Activated CD4-positive, alpha-beta T cell treated with anti-CD3 and anti-CD28 coated beads for 4 hours (primary cell): Measurements from ENCODE around the gene RECK.
"Not testable (repeated sequence)": the region's sequence is repeated elsewhere in the genome, so short reads cannot be mapped to it uniquely, and the experiment has no call there.

Experiments
- DNase-seq, 2 donors: peaks; one replicate each; pipeline ENCODE4 v3.0.0-alpha.2; 2020

The RECK gene

DNA sequence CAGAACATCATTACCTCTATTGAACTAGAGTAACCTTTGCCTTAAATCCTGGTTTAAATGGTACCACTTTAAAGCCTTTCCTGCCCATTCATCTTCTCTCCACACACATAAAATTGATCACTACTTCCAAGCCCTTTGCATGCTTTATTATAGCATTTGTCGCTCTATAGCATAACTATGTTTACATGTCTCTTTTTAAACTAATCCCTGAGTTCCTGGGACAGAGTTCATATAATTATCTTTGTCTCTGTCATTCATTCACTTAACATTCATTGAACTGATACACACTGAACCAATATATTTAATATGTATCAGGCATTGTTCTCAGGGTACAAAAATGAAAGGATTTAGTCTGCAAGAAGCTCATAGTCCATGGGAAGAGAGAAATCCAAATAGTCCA is 37.3 kb downstream of the RECK start:
- DNase-seq = no peak

DNA sequence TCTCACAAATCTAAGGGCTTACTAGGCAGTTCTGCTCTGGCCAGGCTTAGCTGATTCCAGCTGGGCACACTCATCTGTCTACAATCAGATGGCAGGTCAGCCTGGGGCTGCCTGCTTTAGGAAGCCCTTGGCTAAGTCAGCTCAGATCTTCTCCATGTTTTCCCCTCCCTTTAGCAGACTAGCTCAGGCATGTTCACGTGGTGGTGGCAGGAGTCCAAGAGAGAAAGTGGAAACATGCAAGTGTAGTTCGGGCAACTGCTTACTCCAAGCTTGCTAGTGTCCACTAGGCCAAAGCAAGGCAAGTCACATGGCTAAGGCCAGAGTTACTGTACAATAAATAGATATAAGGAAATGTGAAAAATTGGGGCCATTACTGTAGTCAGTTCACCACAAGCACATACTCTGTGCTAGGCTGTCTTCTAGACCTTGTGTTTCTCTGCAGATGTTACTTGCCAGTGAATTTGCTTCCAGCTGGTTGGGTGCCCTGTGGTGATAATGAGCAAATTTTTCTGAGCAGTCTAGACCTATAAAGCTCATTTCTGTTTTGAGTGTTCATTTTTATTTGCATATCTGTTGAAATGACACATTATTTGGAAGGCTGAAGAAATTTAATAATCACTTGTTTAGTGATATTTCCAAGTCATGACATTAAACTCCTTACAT is 38.3 kb downstream of the RECK start:
- DNase-seq = no peak

DNA sequence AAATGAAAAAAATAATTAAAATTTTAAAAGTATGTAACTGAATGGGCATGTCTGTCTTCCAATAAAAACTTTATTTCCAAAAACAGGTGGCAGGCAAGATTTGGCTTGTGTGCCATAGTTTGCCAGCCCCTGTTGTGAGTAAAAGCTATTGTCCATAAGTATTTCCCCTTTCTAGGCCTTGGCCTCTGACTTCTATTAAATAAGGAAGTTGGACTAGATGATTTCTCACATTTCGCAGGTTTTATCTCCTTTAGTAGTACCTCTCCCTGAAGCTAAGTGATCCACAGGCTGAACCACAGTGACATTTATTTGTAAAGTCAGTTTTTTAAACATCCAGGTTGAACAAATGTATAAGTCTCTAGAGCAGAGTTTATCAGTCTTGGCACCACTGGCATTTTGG is 41.3 kb downstream of the RECK start:
- no peak for DNase-seq

GRCh38 chr9:36080519-36080918 is 43.8 kb downstream of the RECK start:
- DNase-seq = no peak

DNA sequence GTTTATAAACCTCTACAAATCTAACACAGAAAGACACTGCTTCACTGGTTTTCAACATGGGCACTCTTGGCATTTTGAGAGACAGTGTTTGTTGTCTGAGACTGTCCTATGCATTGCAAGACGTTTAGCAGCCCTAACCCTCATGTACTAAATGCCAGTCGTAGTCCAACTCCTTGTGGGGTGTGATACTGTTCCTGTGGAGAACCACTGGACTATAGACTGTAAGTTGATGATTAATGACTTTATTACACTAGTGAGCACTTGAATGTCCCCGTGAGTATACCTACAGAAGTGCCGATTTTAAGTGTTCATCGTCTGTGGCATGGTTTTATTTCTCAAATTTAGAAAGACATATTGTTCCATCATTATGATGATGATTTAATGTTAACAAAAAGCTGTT is 46.2 kb downstream of the RECK start:
- no peak for DNase-seq

- DNase-seq = no peak
Measured at GRCh38 chr9:36086442-36086841, 49.7 kb downstream of the RECK start.

DNA sequence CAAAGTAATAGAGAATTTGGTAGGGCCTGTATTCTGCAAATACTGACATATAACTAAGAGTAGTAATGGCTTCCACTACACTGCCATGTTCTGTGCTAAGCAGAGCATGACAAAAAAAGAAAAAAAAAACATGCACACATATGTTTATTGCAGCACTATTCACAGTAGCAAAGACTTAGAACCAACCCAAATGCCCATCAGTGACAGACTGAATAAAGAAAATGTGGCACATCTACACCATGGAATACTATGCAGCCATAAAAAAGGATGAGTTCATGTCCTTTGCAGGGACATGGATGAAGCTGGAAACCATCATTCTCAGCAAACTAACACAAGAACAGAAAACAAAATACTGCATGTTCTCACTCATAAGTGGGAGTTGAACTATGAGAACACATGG is 50.3 kb downstream of the RECK start:
- DNase-seq = not testable (repeated sequence)

DNA sequence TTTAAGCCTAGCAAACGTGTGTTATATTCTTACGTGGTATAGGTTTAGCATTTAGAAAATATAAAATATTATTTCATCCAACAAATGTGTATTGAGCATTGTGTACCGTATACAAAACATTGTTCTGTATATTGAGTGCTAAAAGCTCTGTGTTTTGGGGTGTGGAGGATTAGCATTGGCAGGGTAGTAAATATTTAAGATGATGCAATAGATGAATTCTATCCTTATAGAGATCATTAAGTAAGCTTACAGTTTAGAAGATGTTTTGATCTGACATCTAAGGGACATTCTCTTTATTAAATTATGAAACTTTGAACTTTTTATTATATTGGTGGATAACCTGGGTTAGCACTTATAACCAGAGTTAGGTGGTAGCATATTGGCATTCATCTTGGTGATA is 51.3 kb downstream of the RECK start:
- DNase-seq = no peak

DNA sequence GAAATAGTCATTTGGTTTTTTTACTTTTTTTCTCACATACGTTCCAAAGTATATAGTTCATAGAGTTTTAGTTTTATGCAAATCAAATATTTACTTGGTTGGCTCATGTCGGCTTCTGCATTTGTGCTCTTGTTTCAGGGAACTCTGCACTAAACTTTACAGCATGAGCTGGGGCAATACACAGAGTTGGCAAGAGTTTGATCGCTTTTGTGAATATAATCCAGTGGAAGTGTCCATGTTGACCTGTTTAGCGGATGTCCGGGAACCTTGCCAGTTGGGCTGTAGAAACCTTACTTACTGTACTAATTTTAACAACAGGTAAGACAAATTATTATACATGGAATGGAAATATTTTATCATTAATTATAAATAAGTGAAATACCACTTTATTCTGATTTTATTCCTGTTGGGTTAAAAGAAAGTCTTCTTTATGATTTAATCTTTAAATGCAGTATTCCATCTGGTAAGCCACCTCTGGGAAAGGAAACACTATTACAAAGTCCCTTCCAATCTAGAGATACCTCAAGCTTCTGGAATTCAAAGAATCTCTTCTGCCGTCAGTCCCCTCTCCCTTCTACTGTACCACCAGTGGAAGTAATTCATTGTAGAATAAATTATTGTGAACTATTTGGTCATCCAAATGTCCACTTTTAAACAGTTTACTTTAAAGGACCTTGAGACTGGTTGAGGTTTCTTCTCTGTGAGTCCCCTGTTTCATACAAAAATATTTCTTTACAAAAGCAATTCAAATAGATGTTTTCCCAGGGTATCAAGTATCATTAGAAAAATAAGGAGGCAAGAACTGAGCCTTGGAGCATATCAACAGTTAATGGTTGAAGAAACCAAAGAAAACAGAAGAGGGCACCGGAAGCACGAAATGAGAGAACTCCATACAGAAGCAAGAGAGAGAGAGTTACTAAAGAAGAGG is 54.6 kb downstream of the RECK start:
- DNase-seq = no peak

DNA sequence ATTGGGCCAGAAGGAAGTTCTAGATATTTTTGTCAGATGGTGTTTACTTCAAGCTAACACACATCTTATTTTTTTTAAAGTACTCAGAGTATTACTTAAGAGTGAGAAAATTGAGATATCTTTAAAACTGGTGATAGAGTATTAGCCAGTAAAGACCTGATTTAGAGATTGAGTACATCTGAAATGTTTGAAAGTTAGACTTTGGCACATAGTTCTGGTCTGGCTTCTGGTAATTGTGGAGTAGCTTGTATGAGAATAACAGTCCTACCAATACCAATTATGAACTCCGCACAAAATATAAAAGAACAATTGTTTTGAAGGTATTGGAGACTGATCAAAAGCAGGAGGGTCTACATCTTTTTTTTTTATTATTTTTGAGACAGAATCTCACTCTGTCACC is 55.3 kb downstream of the RECK start:
- no peak for DNase-seq

- peak; percentile 20 to 32 for DNase-seq
Measured at GRCh38 chr9:36092509-36093215, 55.9 kb downstream of the RECK start.

DNA sequence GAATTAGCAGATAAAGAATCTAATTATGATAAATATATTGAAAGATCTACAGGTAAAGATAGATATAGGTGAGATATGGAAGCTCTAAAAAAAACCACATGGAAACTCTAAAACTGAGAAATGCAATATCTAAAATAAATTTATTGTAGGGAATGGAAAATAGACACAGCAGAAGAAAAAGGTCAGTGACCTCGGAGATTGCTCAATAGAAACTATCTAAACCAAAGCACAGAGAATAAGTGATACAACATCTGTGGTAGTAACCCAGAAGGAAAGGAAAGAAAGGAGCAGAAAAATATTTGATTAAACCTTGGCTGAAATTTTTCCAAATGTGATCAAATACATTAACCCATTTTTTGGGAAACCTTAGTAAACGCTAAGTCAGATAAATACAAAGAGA is 56.7 kb downstream of the RECK start:
- no peak for DNase-seq

GRCh38 chr9:36099718-36100117 is 63.0 kb downstream of the RECK start:
- DNase-seq = no peak

GRCh38 chr9:36100532-36100931 is 63.8 kb downstream of the RECK start:
- no peak for DNase-seq

- no peak for DNase-seq
Measured at GRCh38 chr9:36101916-36102741, 65.4 kb downstream of the RECK start.

DNA sequence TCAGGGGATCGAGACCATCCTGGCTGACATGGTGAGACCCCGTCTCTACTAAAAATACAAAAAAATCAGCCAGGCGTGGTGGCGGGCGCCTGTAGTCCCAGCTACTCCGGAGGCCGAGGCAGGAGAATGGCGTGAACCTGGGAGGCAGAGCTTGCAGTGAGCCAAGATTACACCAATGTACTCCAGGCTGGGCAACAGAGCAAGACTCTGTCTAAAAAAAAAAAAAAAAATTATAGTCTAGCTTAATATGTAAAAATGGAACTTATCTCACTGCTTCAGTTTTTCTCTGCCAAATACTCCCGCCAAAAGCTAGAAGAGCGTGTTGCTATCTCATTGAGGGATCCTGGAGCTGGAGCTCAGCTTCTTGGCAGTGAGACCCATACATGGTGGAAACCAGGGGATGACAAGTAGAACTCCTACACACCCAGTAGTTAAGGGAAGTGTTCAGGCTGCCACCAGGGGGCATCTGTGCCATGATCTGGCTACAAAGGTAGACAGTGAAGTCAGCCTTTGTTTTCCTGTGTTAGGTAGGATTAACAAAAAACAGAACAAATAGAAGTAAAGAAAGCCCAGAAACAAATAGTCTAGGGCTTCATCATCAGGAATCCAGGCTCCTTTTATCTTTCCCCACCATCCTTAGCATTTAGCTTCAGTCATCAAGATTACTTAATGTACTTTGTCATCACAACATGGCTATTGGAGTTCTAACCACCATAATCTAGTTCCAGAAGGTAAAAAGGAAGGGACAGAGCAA is 66.2 kb downstream of the RECK start:
- DNase-seq = peak; percentile 91 to 93

DNA sequence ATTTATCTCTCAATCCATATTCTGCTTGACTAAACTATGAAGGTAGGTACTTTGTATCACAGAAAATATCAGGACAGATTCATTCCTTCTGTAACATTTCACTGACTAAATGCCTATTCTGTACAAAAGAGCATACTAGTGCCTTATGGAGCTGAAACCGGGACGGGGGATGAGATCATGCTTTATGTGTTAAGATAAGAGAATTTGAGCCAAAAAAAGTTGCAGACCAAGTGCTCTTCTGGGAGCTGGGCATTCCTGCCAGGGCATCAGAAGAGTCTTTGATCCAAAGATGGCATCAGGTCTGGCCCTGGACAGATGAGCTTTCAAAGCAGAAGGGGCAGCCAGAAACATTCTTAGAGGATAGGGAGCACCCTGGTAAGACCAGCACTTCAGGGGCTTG is 72.4 kb downstream of the RECK start:
- no peak for DNase-seq

GRCh38 chr9:36110434-36110833 is 73.7 kb downstream of the RECK start:
- DNase-seq = no peak

GRCh38 chr9:36112516-36112915 is 75.8 kb downstream of the RECK start:
- no peak for DNase-seq

GRCh38 chr9:36113999-36114398 is 77.3 kb downstream of the RECK start:
- no peak for DNase-seq

DNA sequence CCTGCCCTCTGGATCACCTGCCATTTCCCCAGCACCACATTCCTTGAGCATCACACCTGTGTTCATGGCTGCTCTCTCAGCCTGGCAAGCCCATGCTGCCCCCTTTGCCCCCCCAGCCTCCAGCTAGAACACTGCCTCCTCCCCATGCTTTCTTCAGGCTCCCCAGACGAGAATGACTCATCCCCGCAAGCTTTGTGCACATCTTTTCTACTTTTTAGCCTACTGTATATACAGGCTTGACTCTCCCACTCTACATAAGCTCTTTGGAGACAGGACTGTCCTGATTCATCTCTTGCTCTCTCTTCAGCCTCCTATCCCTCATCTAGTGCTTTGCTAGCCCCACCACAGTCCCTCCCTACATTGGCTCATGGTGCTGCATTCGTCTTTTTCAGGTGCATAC is 79.9 kb downstream of the RECK start:
- no peak for DNase-seq

DNA sequence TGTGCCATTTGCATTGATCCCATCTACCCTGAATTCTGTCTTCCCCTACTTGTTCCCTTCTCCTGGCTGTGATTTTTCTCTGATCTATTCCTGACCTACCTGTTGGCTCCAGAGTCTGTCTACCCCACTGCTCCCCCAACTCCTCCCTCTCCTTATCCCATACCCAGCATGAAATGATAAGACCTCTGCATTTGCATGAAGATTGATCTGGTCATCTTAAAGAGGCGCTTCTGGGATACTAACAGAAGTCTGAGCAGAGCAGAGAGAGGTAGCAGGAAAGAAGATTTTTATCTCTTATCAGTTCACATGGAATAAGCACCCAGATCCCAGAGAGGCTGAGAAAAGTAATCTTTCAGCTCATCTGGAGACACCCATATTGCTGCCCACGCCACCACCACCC is 81.5 kb downstream of the RECK start:
- no peak for DNase-seq
